PC-3 (cell line): Measurements from ENCODE around the gene DAAM1.

Experiments used
- EZH2 ChIP-seq: fragments of 300-600 bp; sonication (generic); IDR thresholded peaks from one replicate; pipeline ENCODE4 v1.6.1; 2017; ENCODE audit warnings: antibody characterized with exemption, mild to moderate bottlenecking, low read length; ENCODE audit not compliant: unreplicated experiment
- EZH2phosphoT487 ChIP-seq: fragments of 300-600 bp; sonication (generic); IDR thresholded peaks from 2 replicates; pipeline ENCODE4 v1.6.1; 2018; ENCODE audit warnings: mild to moderate bottlenecking, antibody characterized with exemption, low read length, borderline replicate concordance
- TF ChIP-seq, protein P1 (sequence below): fragments of 300-600 bp; sonication (generic); conservative IDR thresholded peaks from 2 replicates; pipeline ENCODE4 v1.5.1; 2017; ENCODE audit warnings: antibody characterized with exemption, low read depth, mild to moderate bottlenecking, low read length

DNA sequence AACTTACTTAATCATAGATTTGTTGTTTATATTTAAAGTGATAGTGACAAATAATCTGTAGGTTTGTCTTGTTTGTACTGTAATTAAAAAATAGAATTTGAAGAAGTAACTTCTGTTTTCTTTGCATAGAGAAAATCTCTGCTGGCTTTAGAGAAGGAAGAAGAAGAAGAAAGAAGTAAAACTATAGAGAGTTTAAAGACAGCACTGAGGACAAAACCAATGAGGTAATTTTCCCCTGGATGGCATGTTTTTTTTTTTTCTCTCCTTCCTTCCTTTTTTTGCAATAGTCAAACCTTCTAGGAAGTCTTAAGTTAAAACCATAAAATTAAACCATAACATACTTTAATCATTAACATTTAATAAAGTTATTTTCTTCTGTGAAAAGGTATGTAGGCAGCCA, 131.9 kb downstream of the DAAM1 start:
- TF ChIP-seq, protein P1, sequence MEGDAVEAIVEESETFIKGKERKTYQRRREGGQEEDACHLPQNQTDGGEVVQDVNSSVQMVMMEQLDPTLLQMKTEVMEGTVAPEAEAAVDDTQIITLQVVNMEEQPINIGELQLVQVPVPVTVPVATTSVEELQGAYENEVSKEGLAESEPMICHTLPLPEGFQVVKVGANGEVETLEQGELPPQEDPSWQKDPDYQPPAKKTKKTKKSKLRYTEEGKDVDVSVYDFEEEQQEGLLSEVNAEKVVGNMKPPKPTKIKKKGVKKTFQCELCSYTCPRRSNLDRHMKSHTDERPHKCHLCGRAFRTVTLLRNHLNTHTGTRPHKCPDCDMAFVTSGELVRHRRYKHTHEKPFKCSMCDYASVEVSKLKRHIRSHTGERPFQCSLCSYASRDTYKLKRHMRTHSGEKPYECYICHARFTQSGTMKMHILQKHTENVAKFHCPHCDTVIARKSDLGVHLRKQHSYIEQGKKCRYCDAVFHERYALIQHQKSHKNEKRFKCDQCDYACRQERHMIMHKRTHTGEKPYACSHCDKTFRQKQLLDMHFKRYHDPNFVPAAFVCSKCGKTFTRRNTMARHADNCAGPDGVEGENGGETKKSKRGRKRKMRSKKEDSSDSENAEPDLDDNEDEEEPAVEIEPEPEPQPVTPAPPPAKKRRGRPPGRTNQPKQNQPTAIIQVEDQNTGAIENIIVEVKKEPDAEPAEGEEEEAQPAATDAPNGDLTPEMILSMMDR, result no peak
- TF ChIP-seq EZH2, result no peak
- TF ChIP-seq EZH2phosphoT487, result no peak
